ENCODE measurements around the gene OLFM3. TPM values are rescaled to one million over a fixed set of nuclear protein-coding genes. Genes with fewer than 3 reads are reported as not detected.

The OLFM3 gene
- total RNA-seq: 1 to 10 TPM in 1 of 3 donors, under 1 TPM in 2; 0.12 to 2.6 (median 0.22) TPM
- long read RNA-seq, donor 1, partial matches to known transcripts: 0 of 2 reads
- long read RNA-seq, donor 1, other reads (novel, unspliced or antisense): 0 of 2 reads
- long read RNA-seq, donor 2: 0 reads

DNA sequence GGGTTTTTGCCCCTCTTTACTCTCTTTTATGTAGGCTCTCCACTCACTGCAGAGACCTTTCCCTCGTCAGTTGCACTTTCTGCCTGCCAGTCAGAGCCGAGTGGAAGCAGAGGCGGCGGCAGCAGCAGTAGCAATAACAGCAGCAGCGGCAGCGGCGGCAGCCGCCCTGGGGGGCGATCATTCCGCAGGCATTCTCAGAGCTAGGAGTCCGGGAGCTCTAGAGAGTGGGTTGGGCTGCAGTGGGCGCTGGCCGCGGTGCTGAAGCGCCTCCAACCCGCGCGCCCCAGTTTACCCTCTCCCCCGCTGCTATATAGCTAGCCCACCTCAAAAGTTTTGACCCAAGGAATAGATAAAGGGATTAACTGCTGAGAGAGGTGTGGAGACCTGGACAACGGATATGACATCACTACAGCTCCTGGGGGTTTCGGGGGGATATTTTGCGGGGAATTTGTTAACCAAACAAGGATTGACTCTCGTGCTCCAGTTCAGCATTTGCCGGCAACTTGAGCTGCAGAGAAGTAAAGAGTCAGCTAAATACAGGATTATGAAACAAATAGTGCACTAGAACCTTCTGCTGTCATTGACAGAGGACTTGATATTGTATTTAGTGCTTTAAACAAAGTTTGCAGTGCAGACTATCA, at the start of gene OLFM3:
Gene OLFM3 (minus strand): TSS at position 102 of the 641 bp plus-strand sequence.
- ATAC-seq: peak; percentile 38
- intact Hi-C loops (cut with DNase I, micrococcal nuclease): no loop called here
- no peaks in the 10 kb centered on the region for H3K9me3 ChIP-seq
- no peaks in the 10 kb centered on the region for H3K36me3 ChIP-seq (ENCODE audit: low read depth)
- DNase-seq: peak; percentile 12 to 34 (median 25)
- TF ChIP-seq, protein P1, sequence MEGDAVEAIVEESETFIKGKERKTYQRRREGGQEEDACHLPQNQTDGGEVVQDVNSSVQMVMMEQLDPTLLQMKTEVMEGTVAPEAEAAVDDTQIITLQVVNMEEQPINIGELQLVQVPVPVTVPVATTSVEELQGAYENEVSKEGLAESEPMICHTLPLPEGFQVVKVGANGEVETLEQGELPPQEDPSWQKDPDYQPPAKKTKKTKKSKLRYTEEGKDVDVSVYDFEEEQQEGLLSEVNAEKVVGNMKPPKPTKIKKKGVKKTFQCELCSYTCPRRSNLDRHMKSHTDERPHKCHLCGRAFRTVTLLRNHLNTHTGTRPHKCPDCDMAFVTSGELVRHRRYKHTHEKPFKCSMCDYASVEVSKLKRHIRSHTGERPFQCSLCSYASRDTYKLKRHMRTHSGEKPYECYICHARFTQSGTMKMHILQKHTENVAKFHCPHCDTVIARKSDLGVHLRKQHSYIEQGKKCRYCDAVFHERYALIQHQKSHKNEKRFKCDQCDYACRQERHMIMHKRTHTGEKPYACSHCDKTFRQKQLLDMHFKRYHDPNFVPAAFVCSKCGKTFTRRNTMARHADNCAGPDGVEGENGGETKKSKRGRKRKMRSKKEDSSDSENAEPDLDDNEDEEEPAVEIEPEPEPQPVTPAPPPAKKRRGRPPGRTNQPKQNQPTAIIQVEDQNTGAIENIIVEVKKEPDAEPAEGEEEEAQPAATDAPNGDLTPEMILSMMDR (IDR thresholded peaks at IDR 0.05): no peak
- no peaks in the 10 kb centered on the region for H3K4me1 ChIP-seq (ENCODE audit: low read depth)
- H3K4me3 ChIP-seq: no peak within 1 kb of the TSS

DNA sequence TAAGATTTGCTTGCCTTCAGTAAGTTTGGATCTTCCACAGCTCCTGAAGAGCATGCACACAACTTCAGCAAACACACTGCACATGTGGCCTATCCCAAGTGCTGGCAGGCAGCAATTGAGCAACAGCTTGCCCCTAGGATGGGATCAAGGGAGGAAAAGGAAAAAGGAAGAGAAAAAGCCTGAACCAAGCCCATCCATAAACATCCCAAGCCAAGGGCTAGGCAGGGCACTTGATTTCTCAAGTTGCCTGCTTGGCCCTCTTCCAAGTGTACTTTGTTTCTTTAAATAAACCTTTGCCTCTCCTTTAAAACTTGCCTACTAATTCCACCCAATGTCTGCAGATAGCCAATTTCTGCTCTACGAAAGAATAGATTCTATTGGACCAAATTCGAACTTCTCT, 49.0 kb upstream of the OLFM3 start:
- H3K9me3 ChIP-seq: no peaks in the 10 kb centered on the region

DNA sequence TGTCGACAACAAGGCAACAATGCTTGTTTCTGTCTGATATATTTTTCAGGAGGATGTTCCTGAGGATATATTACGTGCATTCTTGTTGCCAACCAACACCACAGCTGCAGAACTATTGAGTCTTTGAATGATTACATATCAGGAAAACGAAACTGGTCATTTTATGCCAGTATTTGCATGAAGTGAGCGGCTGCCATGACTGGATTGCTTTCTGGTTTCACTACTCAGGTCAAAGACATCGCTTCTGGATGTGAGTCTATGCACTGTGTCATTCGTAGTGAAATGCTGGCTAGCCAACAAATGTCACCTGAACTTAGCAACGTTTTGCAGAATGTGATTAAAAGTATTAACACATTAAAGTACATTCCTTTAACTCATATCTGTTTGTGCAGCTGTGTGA, 35.8 kb upstream of the OLFM3 start:
- H3K9me3 ChIP-seq: no peaks in the 10 kb centered on the region
- no peak overlapping the region for H3K4me3 ChIP-seq
- TF ChIP-seq, protein P1 (IDR thresholded peaks at IDR 0.05): no peak
- no peak for ATAC-seq
- no peaks in the 10 kb centered on the region for H3K4me1 ChIP-seq (ENCODE audit: low read depth)
- no peaks in the 10 kb centered on the region for H3K36me3 ChIP-seq (ENCODE audit: low read depth)
- intact Hi-C loops (cut with DNase I, micrococcal nuclease): no loop called here
- no peak for DNase-seq

More for the DNA sequence above, 49.0 kb upstream of the OLFM3 start:
- ATAC-seq: peak; percentile 98
- DNase-seq: peak; percentile 60 to 86 (median 60)
- no peak overlapping the region for H3K4me3 ChIP-seq
- no peaks in the 10 kb centered on the region for H3K36me3 ChIP-seq (ENCODE audit: low read depth)
- peaks cover 4% of the 10 kb centered on the region for H3K4me1 ChIP-seq (ENCODE audit: low read depth)
- intact Hi-C loops (cut with DNase I, micrococcal nuclease): no loop called here
- TF ChIP-seq, protein P1 (IDR thresholded peaks at IDR 0.05): no peak

DNA sequence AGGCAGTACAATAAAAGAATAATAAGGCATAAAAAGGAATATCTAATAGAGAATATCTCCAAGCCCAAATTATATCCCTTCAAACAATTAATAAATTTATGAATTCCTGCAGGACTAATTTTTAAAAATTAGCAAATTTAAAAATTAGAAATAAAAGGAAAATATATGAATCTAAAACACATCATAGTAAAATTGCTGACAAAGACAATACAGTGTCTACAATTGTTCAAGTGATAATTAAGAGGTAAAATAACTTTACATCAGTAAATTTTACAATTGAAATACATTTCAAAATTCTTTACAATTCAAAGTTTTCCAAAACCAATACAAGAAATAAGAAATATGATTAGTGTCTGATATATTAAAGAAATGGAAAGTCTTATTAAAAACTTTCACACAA, 22.8 kb upstream of the OLFM3 start:
- TF ChIP-seq, protein P1 (IDR thresholded peaks at IDR 0.05): no peak
- intact Hi-C loops (cut with DNase I, micrococcal nuclease): no loop called here
- no peak for DNase-seq
- no peak overlapping the region for H3K4me3 ChIP-seq
- ATAC-seq: no peak
- no peaks in the 10 kb centered on the region for H3K9me3 ChIP-seq
- no peaks in the 10 kb centered on the region for H3K36me3 ChIP-seq (ENCODE audit: low read depth)
- no peaks in the 10 kb centered on the region for H3K4me1 ChIP-seq (ENCODE audit: low read depth)

DNA sequence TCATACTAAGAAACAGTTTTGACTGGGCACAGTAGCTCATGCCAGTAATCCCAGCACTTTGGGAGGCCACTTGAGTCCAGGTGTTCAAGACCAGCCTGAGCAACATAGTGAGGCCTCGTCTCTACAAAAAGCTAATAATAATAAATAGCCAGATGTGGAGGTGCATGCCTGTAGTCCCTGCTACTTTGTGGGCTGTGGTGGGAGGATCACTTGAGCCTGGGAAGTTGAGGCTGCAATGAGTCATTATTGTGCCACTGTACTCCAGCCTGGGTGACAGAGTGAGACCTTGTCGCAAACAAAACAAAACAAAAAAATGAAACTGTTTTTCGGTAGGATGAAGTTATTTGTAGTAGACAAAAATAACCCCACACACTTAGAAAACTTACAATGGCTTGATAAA, 19.0 kb upstream of the OLFM3 start:
- no peak for ATAC-seq
- Histone ChIP-seq H3K4me1 (ENCODE audit: low read depth) (no peaks in the 10 kb centered on the region), H3K36me3 (ENCODE audit: low read depth) (no peaks in the 10 kb centered on the region), H3K4me3 (no peak overlapping the region), H3K9me3 (no peaks in the 10 kb centered on the region)
- TF ChIP-seq, protein P1 (IDR thresholded peaks at IDR 0.05): no peak
- no peak for DNase-seq
- intact Hi-C loops (cut with DNase I, micrococcal nuclease): no loop called here
